Measurements from ENCODE around the gene RBFOX1.

The RBFOX1 gene

GRCh38 chr16:7748522-7748921 lies 415.9 kb downstream of the RBFOX1 start:
- no peaks in the 10 kb centered on the region for H3K9me3 ChIP-seq (ENCODE audit: severe bottlenecking)
- H3K4me1 ChIP-seq (ENCODE audit: insufficient read depth, poor library complexity, severe bottlenecking): no peaks in the 10 kb centered on the region
- peaks cover 3% of the 10 kb centered on the region for H3K27me3 ChIP-seq (ENCODE audit: insufficient read depth, poor library complexity, severe bottlenecking)
- no peak for TF ChIP-seq CTCF (IDR thresholded peaks at IDR 0.05; ENCODE audit: poor library complexity, severe bottlenecking)
- ATAC-seq (ENCODE audit: low read depth): no peak
- H3K27ac ChIP-seq (ENCODE audit: poor library complexity, severe bottlenecking): no peak overlapping the region
- no peaks in the 10 kb centered on the region for H3K36me3 ChIP-seq (ENCODE audit: low read depth)
- no peak for DNase-seq (ENCODE audit: low spot score)
- no peak overlapping the region for H3K4me3 ChIP-seq (ENCODE audit: severe bottlenecking)

GRCh38 chr16:7755347-7755882 lies 422.8 kb downstream of the RBFOX1 start:
- H3K4me1 ChIP-seq (ENCODE audit: insufficient read depth, poor library complexity, severe bottlenecking): no peaks in the 10 kb centered on the region
- H3K27ac ChIP-seq (ENCODE audit: poor library complexity, severe bottlenecking): no peak overlapping the region
- H3K9me3 ChIP-seq (ENCODE audit: severe bottlenecking): no peaks in the 10 kb centered on the region
- TF ChIP-seq CTCF (IDR thresholded peaks at IDR 0.05; ENCODE audit: poor library complexity, severe bottlenecking): no peak
- no peaks in the 10 kb centered on the region for H3K27me3 ChIP-seq (ENCODE audit: insufficient read depth, poor library complexity, severe bottlenecking)
- no peak for DNase-seq (ENCODE audit: low spot score)
- H3K4me3 ChIP-seq (ENCODE audit: severe bottlenecking): no peak overlapping the region
- H3K36me3 ChIP-seq (ENCODE audit: low read depth): no peaks in the 10 kb centered on the region
- ATAC-seq (ENCODE audit: low read depth): no peak

Measured in RWPE2 (cell line).